ENCODE measurements around the gene COX7A2L.
"Not testable (repeated sequence)": the region's sequence is repeated elsewhere in the genome, so short reads cannot be mapped to it uniquely, and the experiment has no call there.

The COX7A2L gene

GRCh38 chr2:42360890-42361727, at the start of gene COX7A2L:
Gene COX7A2L, minus strand, starts transcription at chr2:42361217. Its CDS starts 56 bp downstream, at chr2:42361161.
- peak; percentile 92 to 95 for DNase-seq (ENCODE audit: low read depth in 1 of 2, low spot score in 1 of 2)

GRCh38 chr2:42408009-42408408, 47.0 kb upstream of the COX7A2L start:
- DNase-seq (ENCODE audit: low read depth in 1 of 2, low spot score in 1 of 2) = no peak

- DNase-seq (ENCODE audit: low read depth in 1 of 2, low spot score in 1 of 2) = no peak
Observed at GRCh38 chr2:42407476-42407875, 46.5 kb upstream of the COX7A2L start.

- DNase-seq (ENCODE audit: low read depth in 1 of 2, low spot score in 1 of 2) = no peak
Observed at GRCh38 chr2:42404676-42405075, 43.7 kb upstream of the COX7A2L start.

GRCh38 chr2:42401773-42402172, 40.8 kb upstream of the COX7A2L start:
- DNase-seq (ENCODE audit: low read depth in 1 of 2, low spot score in 1 of 2) = no peak

GRCh38 chr2:42398052-42398451, 37.0 kb upstream of the COX7A2L start:
- not testable (repeated sequence) for DNase-seq (ENCODE audit: low read depth in 1 of 2, low spot score in 1 of 2)

- DNase-seq (ENCODE audit: low read depth in 1 of 2, low spot score in 1 of 2) = not testable (repeated sequence)
Observed at GRCh38 chr2:42393320-42393719, 32.3 kb upstream of the COX7A2L start.

GRCh38 chr2:42392191-42392590, 31.2 kb upstream of the COX7A2L start:
- no peak for DNase-seq (ENCODE audit: low read depth in 1 of 2, low spot score in 1 of 2)

- no peak for DNase-seq (ENCODE audit: low read depth in 1 of 2, low spot score in 1 of 2)
Observed at GRCh38 chr2:42390401-42390969, 29.5 kb upstream of the COX7A2L start.

- DNase-seq (ENCODE audit: low read depth in 1 of 2, low spot score in 1 of 2) = no peak
Observed at GRCh38 chr2:42386682-42387081, 25.7 kb upstream of the COX7A2L start.

GRCh38 chr2:42385225-42385624, 24.2 kb upstream of the COX7A2L start:
- no peak for DNase-seq (ENCODE audit: low read depth in 1 of 2, low spot score in 1 of 2)

- no peak for DNase-seq (ENCODE audit: low read depth in 1 of 2, low spot score in 1 of 2)
Observed at GRCh38 chr2:42383855-42384530, 23.0 kb upstream of the COX7A2L start.

- no peak for DNase-seq (ENCODE audit: low read depth in 1 of 2, low spot score in 1 of 2)
Observed at GRCh38 chr2:42382144-42382543, 21.1 kb upstream of the COX7A2L start.

GRCh38 chr2:42380026-42380425, 19.0 kb upstream of the COX7A2L start:
- DNase-seq (ENCODE audit: low read depth in 1 of 2, low spot score in 1 of 2) = not testable (repeated sequence)

- DNase-seq (ENCODE audit: low read depth in 1 of 2, low spot score in 1 of 2) = no peak
Observed at GRCh38 chr2:42378415-42378814, 17.4 kb upstream of the COX7A2L start.

- DNase-seq (ENCODE audit: low read depth in 1 of 2, low spot score in 1 of 2) = no peak
Observed at GRCh38 chr2:42376758-42377157, 15.7 kb upstream of the COX7A2L start.

GRCh38 chr2:42372474-42373200, 11.6 kb upstream of the COX7A2L start:
- DNase-seq (ENCODE audit: low read depth in 1 of 2, low spot score in 1 of 2) = no peak

GRCh38 chr2:42371611-42372473, 10.8 kb upstream of the COX7A2L start:
- DNase-seq (ENCODE audit: low read depth in 1 of 2, low spot score in 1 of 2) = no peak

- DNase-seq (ENCODE audit: low read depth in 1 of 2, low spot score in 1 of 2) = no peak
Observed at GRCh38 chr2:42369532-42370229, 8.7 kb upstream of the COX7A2L start.
